Mesothelial cell of epicardium (in vitro differentiated cells): ENCODE measurements around the gene ANO6. TPM values are rescaled to one million over a fixed set of nuclear protein-coding genes. Genes with fewer than 3 reads are reported as not detected.

Source experiments
- DNase-seq, 2 experiments: peaks; one replicate each; pipeline ENCODE4 v3.0.0; 2021; ENCODE audit warnings: low spot score in 2 of 2; ENCODE audit not compliant: unreplicated experiment in 2 of 2
- H3K27ac Mint-ChIP-seq: 2 replicates; pipeline ENCODE4 v1.8.0; 2021; ENCODE audit warnings: mixed read lengths
- H3K27me3 Mint-ChIP-seq: 2 replicates; pipeline ENCODE4 v1.8.0; 2021; ENCODE audit warnings: low read depth, mixed read lengths
- H3K36me3 Mint-ChIP-seq: 2 replicates; pipeline ENCODE4 v1.8.0; 2021; ENCODE audit warnings: mixed read lengths
- H3K4me1 Mint-ChIP-seq: 2 replicates; pipeline ENCODE4 v1.8.0; 2021; ENCODE audit warnings: mixed read lengths
- H3K4me3 Mint-ChIP-seq: 2 replicates; pipeline ENCODE4 v1.8.0; 2021; ENCODE audit warnings: mild to moderate bottlenecking, moderate library complexity, mixed read lengths
- H3K9me3 Mint-ChIP-seq: 2 replicates; pipeline ENCODE4 v1.8.0; 2021; ENCODE audit warnings: mixed read lengths
- total RNA-seq: library from RNA; stranded (reverse); gene quantifications from 3 replicates; pipeline ENCODE4 v1.2.1, GENCODE V29; 2021
- TF ChIP-seq, protein P1 (sequence below): fragments of 200-600 bp; sonication (generic); IDR thresholded peaks from one replicate; pipeline ENCODE4 v1.5.0; 2021; ENCODE audit warnings: antibody characterized with exemption; ENCODE audit not compliant: unreplicated experiment

Gene ANO6
- total RNA-seq, 1 donor from 2014 or later = 41.1 TPM

DNA sequence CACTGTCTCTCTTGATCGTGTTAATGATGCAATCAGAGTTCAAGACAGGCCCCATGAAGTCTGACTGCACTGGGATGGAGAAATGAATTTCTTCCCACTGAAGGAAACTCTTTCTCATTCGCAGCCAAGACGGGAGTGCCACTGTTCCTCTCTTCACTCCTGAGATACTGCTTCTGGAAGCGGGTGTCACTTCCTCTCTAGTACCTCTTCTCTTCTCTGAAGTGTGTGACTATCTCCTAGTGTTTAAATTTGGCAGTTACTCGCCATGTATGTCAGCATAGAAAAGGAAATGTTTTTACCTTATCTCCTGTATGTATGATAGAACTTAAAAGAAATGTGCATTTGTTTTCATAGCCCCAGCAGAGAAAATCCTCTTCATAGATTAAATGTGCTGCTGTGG is 215.2 kb downstream of the ANO6 start:
- DNase-seq = no peak
- H3K27ac Mint-ChIP-seq = no peak overlapping the region
- TF ChIP-seq, protein P1, sequence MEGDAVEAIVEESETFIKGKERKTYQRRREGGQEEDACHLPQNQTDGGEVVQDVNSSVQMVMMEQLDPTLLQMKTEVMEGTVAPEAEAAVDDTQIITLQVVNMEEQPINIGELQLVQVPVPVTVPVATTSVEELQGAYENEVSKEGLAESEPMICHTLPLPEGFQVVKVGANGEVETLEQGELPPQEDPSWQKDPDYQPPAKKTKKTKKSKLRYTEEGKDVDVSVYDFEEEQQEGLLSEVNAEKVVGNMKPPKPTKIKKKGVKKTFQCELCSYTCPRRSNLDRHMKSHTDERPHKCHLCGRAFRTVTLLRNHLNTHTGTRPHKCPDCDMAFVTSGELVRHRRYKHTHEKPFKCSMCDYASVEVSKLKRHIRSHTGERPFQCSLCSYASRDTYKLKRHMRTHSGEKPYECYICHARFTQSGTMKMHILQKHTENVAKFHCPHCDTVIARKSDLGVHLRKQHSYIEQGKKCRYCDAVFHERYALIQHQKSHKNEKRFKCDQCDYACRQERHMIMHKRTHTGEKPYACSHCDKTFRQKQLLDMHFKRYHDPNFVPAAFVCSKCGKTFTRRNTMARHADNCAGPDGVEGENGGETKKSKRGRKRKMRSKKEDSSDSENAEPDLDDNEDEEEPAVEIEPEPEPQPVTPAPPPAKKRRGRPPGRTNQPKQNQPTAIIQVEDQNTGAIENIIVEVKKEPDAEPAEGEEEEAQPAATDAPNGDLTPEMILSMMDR = no peak
- peaks cover 4% of the 10 kb centered on the region for H3K4me1 Mint-ChIP-seq
- H3K4me3 Mint-ChIP-seq = no peak overlapping the region
- no peaks in the 10 kb centered on the region for H3K9me3 Mint-ChIP-seq
- peaks cover 49% of the 10 kb centered on the region for H3K36me3 Mint-ChIP-seq
- no peaks in the 10 kb centered on the region for H3K27me3 Mint-ChIP-seq

DNA sequence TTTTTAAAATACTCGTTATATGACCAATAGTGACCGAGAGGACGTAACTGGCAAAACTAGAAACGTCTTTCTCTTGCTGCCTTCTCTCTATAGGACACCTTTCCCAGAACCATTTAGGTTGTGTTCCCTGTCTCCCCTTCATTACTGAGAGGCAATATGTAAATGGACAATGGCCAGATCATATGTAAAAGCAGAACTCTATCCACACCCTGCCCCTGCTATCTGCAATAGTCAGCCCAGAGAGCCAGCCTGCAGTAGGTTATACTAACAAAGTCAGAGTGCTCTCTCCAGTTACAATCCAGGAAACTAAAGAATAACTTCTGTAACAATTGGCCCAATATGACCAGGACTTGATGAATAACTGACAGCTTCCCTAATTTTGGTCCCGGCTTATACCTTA is 216.8 kb downstream of the ANO6 start:
- H3K27ac Mint-ChIP-seq = no peak overlapping the region

GRCh38 chr12:45433441-45433868 is 217.6 kb downstream of the ANO6 start:
- no peak for DNase-seq
- no peak overlapping the region for H3K27ac Mint-ChIP-seq
- H3K4me1 Mint-ChIP-seq = peaks cover 4% of the 10 kb centered on the region
- H3K9me3 Mint-ChIP-seq = no peaks in the 10 kb centered on the region
- H3K4me3 Mint-ChIP-seq = no peak overlapping the region
- TF ChIP-seq, protein P1 = no peak
- no peaks in the 10 kb centered on the region for H3K27me3 Mint-ChIP-seq
- H3K36me3 Mint-ChIP-seq = peaks cover 29% of the 10 kb centered on the region

More for the DNA sequence above, 216.8 kb downstream of the ANO6 start:
- Mint-ChIP-seq H3K4me1 (peaks cover 4% of the 10 kb centered on the region), H3K4me3 (no peak overlapping the region), H3K9me3 (no peaks in the 10 kb centered on the region), H3K27me3 (no peaks in the 10 kb centered on the region), H3K36me3 (peaks cover 35% of the 10 kb centered on the region)
- TF ChIP-seq, protein P1 = no peak
- DNase-seq = no peak

- Mint-ChIP-seq H3K27me3 (no peaks in the 10 kb centered on the region), H3K9me3 (peaks cover 2% of the 10 kb centered on the region), H3K36me3 (peaks cover 25% of the 10 kb centered on the region), H3K4me3 (no peak overlapping the region), H3K27ac (no peak overlapping the region), H3K4me1 (peaks cover 4% of the 10 kb centered on the region)
- TF ChIP-seq, protein P1 = no peak
- no peak for DNase-seq
These were observed 218.2 kb downstream of the ANO6 start for GRCh38 chr12:45434094-45434493.

DNA sequence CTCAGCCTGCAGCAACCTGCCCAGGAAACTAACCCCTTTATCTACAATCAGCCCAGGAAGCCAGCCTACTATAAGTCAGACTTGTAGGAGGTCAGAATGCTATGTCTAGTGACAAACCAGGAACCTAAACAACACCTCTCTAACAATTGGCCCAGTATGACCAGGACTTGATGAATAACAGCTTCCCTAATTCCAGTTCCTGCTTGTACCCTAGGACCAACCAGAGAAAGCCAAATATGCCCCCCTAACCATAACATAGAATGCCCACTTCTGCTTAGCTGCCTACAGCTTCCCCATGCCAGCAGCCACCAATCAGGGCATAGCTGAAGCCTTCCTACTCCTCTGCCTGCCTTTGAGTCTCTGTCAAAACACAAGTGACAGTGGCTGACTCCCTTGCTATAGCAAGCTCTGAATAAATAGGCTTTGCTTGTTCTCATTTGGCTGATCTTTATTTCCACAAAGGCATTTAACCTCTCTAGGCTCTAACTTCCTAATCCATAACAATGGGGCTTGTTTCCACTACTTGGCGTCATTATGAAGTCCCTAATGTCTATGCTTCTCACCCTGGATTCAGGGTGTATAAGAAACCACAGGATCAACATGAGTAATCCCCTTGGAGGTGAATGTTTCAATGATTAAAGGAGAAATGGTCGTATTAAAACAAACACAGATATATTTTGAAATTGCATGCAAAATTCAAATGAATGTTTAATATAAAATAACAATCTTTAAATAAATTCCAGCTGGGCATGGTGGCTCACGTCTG is 220.2 kb downstream of the ANO6 start:
- no peak for DNase-seq
- TF ChIP-seq, protein P1 = no peak
- Mint-ChIP-seq H3K36me3 (peaks cover 18% of the 10 kb centered on the region), H3K4me3 (no peak overlapping the region), H3K9me3 (peaks cover 8% of the 10 kb centered on the region), H3K27me3 (no peaks in the 10 kb centered on the region), H3K27ac (no peak overlapping the region), H3K4me1 (peaks cover 4% of the 10 kb centered on the region)
